Hepatocyte (in vitro differentiated cells): ENCODE results near the gene ZBTB1.

Experiments used
- CTCF ChIP-seq: fragments of 200-600 bp; sonication (generic); IDR thresholded peaks from 2 replicates; pipeline ENCODE4 v1.5.1; 2016; ENCODE audit warnings: antibody characterized with exemption, mild to moderate bottlenecking; ENCODE audit not compliant: poor library complexity
- EZH2 ChIP-seq: fragments of 200-600 bp; sonication (generic); IDR thresholded peaks from 2 replicates; pipeline ENCODE4 v1.6.1; 2016; ENCODE audit warnings: antibody characterized with exemption, mild to moderate bottlenecking, borderline replicate concordance

GRCh38 chr14:64463873-64464272, 40.7 kb upstream of the ZBTB1 start:
- TF ChIP-seq CTCF (no peak), EZH2 (no peak)
